ENCODE measurements around the gene CBX4. TPM values are rescaled to one million over a fixed set of nuclear protein-coding genes. Genes with fewer than 3 reads are reported as not detected.

The CBX4 gene
- total RNA-seq, 1 experiment from 2014 or later, result 6.2 TPM

DNA sequence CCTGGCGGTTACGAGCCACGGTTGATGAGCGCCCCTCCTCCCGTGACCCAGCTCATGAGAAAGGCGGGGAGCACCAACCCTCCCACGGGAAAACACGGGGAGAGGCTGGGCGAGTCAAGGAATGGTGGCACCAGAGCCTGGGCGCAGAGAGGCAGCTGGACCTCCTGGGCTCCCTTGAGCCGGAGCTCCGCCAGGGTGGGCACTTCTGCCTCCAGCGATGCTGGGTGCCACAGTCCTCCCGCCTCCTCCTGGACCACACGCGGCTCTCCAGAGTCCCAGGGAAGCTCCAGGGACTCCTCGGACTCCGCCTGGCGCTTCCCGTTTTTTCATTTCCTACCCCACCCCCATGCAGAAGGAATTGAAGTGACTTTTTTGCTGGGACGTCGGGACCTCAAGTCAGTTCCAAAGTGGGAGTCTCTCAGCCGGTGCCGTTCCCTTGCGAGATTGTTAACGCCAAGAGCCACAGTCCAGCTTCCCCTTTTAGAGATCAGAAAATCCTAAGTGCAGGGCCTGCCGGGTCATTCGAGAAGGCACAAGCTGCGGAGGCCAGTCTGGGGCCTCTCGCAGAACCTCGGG, 35.7 kb downstream of the CBX4 start:
- H3K56ac ChIP-seq (ENCODE audit: insufficient read length, low read depth, low read length), result no peak overlapping the region
- TF ChIP-seq, protein P1, sequence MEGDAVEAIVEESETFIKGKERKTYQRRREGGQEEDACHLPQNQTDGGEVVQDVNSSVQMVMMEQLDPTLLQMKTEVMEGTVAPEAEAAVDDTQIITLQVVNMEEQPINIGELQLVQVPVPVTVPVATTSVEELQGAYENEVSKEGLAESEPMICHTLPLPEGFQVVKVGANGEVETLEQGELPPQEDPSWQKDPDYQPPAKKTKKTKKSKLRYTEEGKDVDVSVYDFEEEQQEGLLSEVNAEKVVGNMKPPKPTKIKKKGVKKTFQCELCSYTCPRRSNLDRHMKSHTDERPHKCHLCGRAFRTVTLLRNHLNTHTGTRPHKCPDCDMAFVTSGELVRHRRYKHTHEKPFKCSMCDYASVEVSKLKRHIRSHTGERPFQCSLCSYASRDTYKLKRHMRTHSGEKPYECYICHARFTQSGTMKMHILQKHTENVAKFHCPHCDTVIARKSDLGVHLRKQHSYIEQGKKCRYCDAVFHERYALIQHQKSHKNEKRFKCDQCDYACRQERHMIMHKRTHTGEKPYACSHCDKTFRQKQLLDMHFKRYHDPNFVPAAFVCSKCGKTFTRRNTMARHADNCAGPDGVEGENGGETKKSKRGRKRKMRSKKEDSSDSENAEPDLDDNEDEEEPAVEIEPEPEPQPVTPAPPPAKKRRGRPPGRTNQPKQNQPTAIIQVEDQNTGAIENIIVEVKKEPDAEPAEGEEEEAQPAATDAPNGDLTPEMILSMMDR (conservative IDR thresholded peaks at IDR 0.05), result no peak
- H2AK5ac ChIP-seq (ENCODE audit: insufficient read length, low read length), result no peak overlapping the region
- H3K79me1 ChIP-seq (ENCODE audit: insufficient read depth, low read depth, low read length, poor library complexity, severe bottlenecking), result no peaks in the 10 kb centered on the region
- no peak overlapping the region for H4K91ac ChIP-seq (ENCODE audit: insufficient read length, low read depth, low read length)
- H2BK15ac ChIP-seq (ENCODE audit: low read depth, low read length), result no peak overlapping the region
- H3K18ac ChIP-seq (ENCODE audit: insufficient read length, low read depth, low read length), result no peak overlapping the region
- no peaks in the 10 kb centered on the region for H3K23me2 ChIP-seq (ENCODE audit: insufficient read length, low read depth, low read length, poor library complexity, severe bottlenecking)
- peak overlapping the region in 1 of 2 experiments; percentile 69; a peak in 3 of 5 replicates for H3K4me3 Mint-ChIP-seq
- H3K23ac ChIP-seq (ENCODE audit: insufficient read length, low read depth, low read length), result no peak overlapping the region
- 0 out of 7 replicates have a peak overlapping the region, but pooled peaks of 1 of the 3 experiments have one; percentile 65 for H3K27ac Mint-ChIP-seq
- no peaks in the 10 kb centered on the region for H4K20me1 ChIP-seq (ENCODE audit: control insufficient read depth, insufficient read depth, insufficient read length)
- no peaks in the 10 kb centered on the region for H3K79me2 ChIP-seq (ENCODE audit: insufficient read depth, low read length)
- no peak for DNase-seq
- H3K14ac ChIP-seq (ENCODE audit: insufficient read depth, low read length), result no peak overlapping the region
- H3K4me1 ChIP-seq (ENCODE audit: insufficient read depth, low read length), result no peaks in the 10 kb centered on the region; the same call in 1 of the 2 replicates
- peaks cover 9 to 18% of the 10 kb centered on the region in 2 experiments; a peak in 4 of 5 replicates for H3K9me3 Mint-ChIP-seq
- no peak overlapping the region for H3K9ac ChIP-seq (ENCODE audit: extremely low read depth, insufficient read length, low read length)
- no peak overlapping the region for H4K5ac ChIP-seq (ENCODE audit: insufficient read length, low read depth, low read length)
- H3K4ac ChIP-seq (ENCODE audit: low read depth, low read length), result no peak overlapping the region
- no peak overlapping the region for H2BK12ac ChIP-seq (ENCODE audit: insufficient read length, low read depth, low read length)
- no peak overlapping the region for H3K27ac ChIP-seq (ENCODE audit: insufficient read length, low read depth, low read length)
- H3K27me3 ChIP-seq (ENCODE audit: insufficient read depth, low read length), result peaks cover 92% of the 10 kb centered on the region
- no CpG with 5 or more reads among the region's 31 CpGs for WGBS (ENCODE audit: extremely low coverage, insufficient read length, low lambda C conversion rate)
- no peak overlapping the region for H4K8ac ChIP-seq (replicated peaks; ENCODE audit: insufficient read length, low read depth, low read length)
- peaks cover 100% of the 10 kb centered on the region for H3K27me3 Mint-ChIP-seq (ENCODE audit: low read depth)
- H3K36me3 Mint-ChIP-seq (ENCODE audit: insufficient read depth in 1 of 3, low read depth in 3 of 3), result peaks cover 0 to 1% (median 0%) of the 10 kb centered on the region in 3 experiments; a peak in 2 of 7 replicates
- no peak overlapping the region for H2BK120ac ChIP-seq (ENCODE audit: low read depth, low read length, poor library complexity, severe bottlenecking)
- no peak overlapping the region for H2BK5ac ChIP-seq (ENCODE audit: insufficient read length, low read length)
- no peak overlapping the region for H2BK20ac ChIP-seq (ENCODE audit: low read depth, low read length, poor library complexity, severe bottlenecking)
- no peak overlapping the region for H3T11ph ChIP-seq (ENCODE audit: low read length)
- H3K9me3 ChIP-seq (ENCODE audit: control insufficient read depth, low read depth, low read length), result no peaks in the 10 kb centered on the region
- peaks cover 43 to 59% of the 10 kb centered on the region in 2 experiments for H3K4me1 Mint-ChIP-seq
- no peak overlapping the region for H2AFZ ChIP-seq (ENCODE audit: low read length)
- no peak overlapping the region for H3K4me2 ChIP-seq (ENCODE audit: insufficient read depth, insufficient read length, low read length)

Measured in H9 (cell line).